Measurements from ENCODE around the gene LDLRAD2.

DNA sequence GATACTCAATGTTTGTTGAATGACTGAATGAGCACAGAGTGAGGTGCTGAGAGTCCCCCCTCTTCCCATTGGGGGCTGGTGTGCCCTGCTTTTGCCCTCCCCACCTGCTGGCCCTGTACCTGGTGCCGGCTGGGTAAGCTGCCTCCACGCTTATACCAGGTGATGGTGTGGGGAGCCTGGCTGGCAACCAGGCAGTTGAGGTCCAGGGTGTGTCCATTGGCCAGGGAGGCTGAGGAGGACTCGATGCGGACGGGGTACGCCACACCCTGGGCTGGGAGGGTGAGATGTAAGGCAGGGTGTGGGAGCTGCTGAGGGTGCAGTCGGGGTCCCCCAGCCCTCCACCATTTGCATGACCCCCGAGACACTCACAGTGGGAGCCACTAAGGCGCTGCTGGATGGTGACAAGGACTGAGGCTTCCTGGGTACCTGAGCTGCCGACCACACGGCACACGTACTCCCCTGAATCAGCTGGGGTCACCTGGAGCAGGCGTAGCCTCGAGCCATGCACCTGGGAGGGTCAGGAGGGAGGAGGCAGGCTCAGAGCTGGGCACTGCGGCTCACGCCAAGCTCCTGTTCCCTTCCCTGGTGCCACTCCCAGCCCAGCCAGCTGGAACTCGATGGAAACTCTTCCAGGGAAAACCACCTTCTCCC lies 36.6 kb downstream of the LDLRAD2 start:
- TF ChIP-seq, protein P1, sequence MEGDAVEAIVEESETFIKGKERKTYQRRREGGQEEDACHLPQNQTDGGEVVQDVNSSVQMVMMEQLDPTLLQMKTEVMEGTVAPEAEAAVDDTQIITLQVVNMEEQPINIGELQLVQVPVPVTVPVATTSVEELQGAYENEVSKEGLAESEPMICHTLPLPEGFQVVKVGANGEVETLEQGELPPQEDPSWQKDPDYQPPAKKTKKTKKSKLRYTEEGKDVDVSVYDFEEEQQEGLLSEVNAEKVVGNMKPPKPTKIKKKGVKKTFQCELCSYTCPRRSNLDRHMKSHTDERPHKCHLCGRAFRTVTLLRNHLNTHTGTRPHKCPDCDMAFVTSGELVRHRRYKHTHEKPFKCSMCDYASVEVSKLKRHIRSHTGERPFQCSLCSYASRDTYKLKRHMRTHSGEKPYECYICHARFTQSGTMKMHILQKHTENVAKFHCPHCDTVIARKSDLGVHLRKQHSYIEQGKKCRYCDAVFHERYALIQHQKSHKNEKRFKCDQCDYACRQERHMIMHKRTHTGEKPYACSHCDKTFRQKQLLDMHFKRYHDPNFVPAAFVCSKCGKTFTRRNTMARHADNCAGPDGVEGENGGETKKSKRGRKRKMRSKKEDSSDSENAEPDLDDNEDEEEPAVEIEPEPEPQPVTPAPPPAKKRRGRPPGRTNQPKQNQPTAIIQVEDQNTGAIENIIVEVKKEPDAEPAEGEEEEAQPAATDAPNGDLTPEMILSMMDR (IDR thresholded peaks at IDR 0.05) = no peak
- TF ChIP-seq POLR2A (IDR thresholded peaks at IDR 0.05) = no peak

All from thyroid gland (tissue), 4 donors.